PFSK-1 (cell line): ENCODE data around the gene RHOH.

ENCODE experiments used
- FOXP2 ChIP-seq: optimal IDR thresholded peaks from 2 replicates; pipeline ENCODE3; 2011; ENCODE audit warnings: borderline replicate concordance, control low read depth, inconsistent platforms; ENCODE audit not compliant: insufficient read depth; ENCODE audit errors: extremely low read length, extremely low read depth
- POLR2AphosphoS5 ChIP-seq: IDR thresholded peaks from 2 replicates; pipeline ENCODE4 v1.6.1; 2012; ENCODE audit warnings: low read depth, mild to moderate bottlenecking, control low read depth, low read length, moderate library complexity
- SIN3A ChIP-seq: IDR thresholded peaks from 2 replicates; pipeline ENCODE4 v1.6.1; 2012; ENCODE audit warnings: mild to moderate bottlenecking, low read length, moderate library complexity, borderline replicate concordance; ENCODE audit not compliant: insufficient read depth
- TAF1 ChIP-seq: IDR thresholded peaks from 2 replicates; pipeline ENCODE4 v1.6.1; 2012; ENCODE audit warnings: low read length, control low read depth, borderline replicate concordance; ENCODE audit not compliant: insufficient read depth
- TF ChIP-seq, protein P1 (sequence below), 2 experiments: IDR thresholded peaks; 2 replicates each; pipeline versions ENCODE4 v1.6.1 to v1.8.0; 2011 to 2012; ENCODE audit warnings: low read depth in 2 of 2, low read length in 2 of 2, control low read depth in 1 of 2, inconsistent platforms in 1 of 2, mild to moderate bottlenecking in 1 of 2, moderate library complexity in 1 of 2; ENCODE audit not compliant: insufficient read depth in 1 of 2

DNA sequence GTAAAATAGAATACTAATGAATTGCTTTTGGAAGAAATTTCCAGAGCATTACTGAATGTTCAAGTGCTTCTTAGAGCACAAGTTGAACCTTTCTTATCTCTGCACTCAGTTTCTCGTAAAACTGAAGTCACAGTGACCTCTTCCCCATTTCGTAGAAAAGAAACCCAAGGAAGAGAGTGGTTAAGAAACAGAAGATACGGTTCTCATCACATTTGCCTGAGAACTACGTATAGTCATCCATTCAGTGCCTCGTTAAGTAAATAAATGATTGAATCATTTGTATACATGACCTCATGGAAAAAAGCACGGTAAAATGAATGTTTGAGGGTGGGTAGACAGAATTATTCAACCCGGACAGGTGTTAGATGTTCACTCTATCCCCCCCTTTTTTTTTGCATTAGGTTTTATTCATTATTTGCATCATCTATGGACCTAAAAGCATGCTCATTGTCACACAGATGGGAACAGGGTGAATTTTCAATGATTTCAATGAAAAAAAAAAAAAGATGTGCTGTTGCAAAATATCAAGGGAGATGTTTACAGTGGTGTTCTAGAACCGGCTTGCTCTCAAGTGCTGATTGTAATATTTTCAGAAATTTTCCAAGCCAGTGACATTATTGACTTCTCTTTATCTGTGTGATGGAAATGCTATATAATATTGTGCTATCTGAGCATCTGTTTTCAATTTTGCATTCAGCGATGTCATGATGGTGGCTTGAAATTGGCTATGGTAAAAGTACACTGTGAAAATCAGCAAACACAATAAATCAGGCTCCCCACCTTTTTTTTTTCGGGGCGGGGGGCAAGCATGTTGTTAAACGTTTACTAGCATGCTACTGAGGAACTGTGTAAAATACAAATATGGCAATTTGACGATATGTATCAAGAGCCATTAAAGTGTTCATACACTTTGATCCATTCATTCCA, 4.3 kb downstream of the RHOH start:
- TF ChIP-seq, protein P1, sequence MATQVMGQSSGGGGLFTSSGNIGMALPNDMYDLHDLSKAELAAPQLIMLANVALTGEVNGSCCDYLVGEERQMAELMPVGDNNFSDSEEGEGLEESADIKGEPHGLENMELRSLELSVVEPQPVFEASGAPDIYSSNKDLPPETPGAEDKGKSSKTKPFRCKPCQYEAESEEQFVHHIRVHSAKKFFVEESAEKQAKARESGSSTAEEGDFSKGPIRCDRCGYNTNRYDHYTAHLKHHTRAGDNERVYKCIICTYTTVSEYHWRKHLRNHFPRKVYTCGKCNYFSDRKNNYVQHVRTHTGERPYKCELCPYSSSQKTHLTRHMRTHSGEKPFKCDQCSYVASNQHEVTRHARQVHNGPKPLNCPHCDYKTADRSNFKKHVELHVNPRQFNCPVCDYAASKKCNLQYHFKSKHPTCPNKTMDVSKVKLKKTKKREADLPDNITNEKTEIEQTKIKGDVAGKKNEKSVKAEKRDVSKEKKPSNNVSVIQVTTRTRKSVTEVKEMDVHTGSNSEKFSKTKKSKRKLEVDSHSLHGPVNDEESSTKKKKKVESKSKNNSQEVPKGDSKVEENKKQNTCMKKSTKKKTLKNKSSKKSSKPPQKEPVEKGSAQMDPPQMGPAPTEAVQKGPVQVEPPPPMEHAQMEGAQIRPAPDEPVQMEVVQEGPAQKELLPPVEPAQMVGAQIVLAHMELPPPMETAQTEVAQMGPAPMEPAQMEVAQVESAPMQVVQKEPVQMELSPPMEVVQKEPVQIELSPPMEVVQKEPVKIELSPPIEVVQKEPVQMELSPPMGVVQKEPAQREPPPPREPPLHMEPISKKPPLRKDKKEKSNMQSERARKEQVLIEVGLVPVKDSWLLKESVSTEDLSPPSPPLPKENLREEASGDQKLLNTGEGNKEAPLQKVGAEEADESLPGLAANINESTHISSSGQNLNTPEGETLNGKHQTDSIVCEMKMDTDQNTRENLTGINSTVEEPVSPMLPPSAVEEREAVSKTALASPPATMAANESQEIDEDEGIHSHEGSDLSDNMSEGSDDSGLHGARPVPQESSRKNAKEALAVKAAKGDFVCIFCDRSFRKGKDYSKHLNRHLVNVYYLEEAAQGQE (IDR thresholded peaks at IDR 0.05; ENCODE audit: insufficient read depth in 1 of 2, low read depth in 2 of 2, low read length in 2 of 2) = no peak
- TF ChIP-seq TAF1 (no peak), POLR2AphosphoS5 (no peak), FOXP2 (no peak), SIN3A (no peak)
